Peyer's patch (tissue), 4 donors: ENCODE results near the gene MYT1.

Experiments used
- POLR2A ChIP-seq, 2 donors: fragments of 450-650 bp; IDR thresholded peaks; one replicate each; pipeline ENCODE4 v1.5.1; 2017; ENCODE audit warnings: antibody characterized with exemption in 2 of 2, mild to moderate bottlenecking in 2 of 2, moderate library complexity in 2 of 2
- TF ChIP-seq, protein P1 (sequence below), 6 experiments: fragments of 450-650 bp in 4 of 6; fragments of 200-600 bp in 2 of 6; sonication (generic) in 1 of 6; IDR thresholded peaks; one replicate each; pipeline ENCODE4 v1.5.1; 2017 to 2019; ENCODE audit warnings: antibody characterized with exemption in 6 of 6, mild to moderate bottlenecking in 3 of 6, moderate library complexity in 1 of 6

- TF ChIP-seq, protein P1, sequence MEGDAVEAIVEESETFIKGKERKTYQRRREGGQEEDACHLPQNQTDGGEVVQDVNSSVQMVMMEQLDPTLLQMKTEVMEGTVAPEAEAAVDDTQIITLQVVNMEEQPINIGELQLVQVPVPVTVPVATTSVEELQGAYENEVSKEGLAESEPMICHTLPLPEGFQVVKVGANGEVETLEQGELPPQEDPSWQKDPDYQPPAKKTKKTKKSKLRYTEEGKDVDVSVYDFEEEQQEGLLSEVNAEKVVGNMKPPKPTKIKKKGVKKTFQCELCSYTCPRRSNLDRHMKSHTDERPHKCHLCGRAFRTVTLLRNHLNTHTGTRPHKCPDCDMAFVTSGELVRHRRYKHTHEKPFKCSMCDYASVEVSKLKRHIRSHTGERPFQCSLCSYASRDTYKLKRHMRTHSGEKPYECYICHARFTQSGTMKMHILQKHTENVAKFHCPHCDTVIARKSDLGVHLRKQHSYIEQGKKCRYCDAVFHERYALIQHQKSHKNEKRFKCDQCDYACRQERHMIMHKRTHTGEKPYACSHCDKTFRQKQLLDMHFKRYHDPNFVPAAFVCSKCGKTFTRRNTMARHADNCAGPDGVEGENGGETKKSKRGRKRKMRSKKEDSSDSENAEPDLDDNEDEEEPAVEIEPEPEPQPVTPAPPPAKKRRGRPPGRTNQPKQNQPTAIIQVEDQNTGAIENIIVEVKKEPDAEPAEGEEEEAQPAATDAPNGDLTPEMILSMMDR (IDR thresholded peaks at IDR 0.05), result no peak
- TF ChIP-seq POLR2A (IDR thresholded peaks at IDR 0.05), result no peak
Observed at GRCh38 chr20:64151633-64152530, 12.4 kb upstream of the MYT1 start.
